Mucosa of descending colon (tissue), 3 donors: Measurements from ENCODE around the gene CEP128. TPM values are rescaled to one million over a fixed set of nuclear protein-coding genes. Genes with fewer than 3 reads are reported as not detected.

Experiments used
- ATAC-seq: fragments of 200-7000 bp; cut with Tn5 transposase; one replicate; pipeline ENCODE4 v1.9.1; 2020; ENCODE audit warnings: mild to moderate bottlenecking, moderate library complexity
- DNase-seq, 3 donors: peaks; one replicate each; pipeline ENCODE4 v3.0.0-alpha.2; 2020
- H3K36me3 ChIP-seq: fragments of 200-600 bp; one replicate; pipeline ENCODE4 v1.8.0; 2021; ENCODE audit warnings: low read depth, mild to moderate bottlenecking
- H3K4me1 ChIP-seq: fragments of 200-600 bp; one replicate; pipeline ENCODE4 v1.8.0; 2021; ENCODE audit warnings: low read depth, mild to moderate bottlenecking
- H3K4me3 ChIP-seq: fragments of 200-600 bp; one replicate; pipeline ENCODE4 v1.8.0; 2021; ENCODE audit warnings: mild to moderate bottlenecking
- H3K9me3 ChIP-seq: fragments of 200-600 bp; one replicate; pipeline ENCODE4 v1.8.0; 2021; ENCODE audit warnings: mild to moderate bottlenecking
- intact Hi-C, 2 donors: fragments of 100-400 bp; cut with DNase I in 1 of 2; cut with micrococcal nuclease in 1 of 2; formaldehyde crosslinking; loops; one replicate each; pipeline versions ENCODE4 v1.11.0 to v1.11.1; 2022; cut with DNase I, micrococcal nuclease
- total RNA-seq, 3 donors: library from RNA; stranded (reverse); fragmentation: NEBNext Ultra II Directional in 2 of 3; extraction: Animal tissue kit (Norgen Biotek cat#: 25700) in 2 of 3; gene quantifications; one replicate each; pipeline versions ENCODE4 v1.2.1 to v1.2.4, GENCODE V29; 2021 to 2023
- TF ChIP-seq, protein P1 (sequence below): fragments of 200-600 bp; IDR thresholded peaks from one replicate; pipeline ENCODE4 v1.8.0; 2022; ENCODE audit warnings: antibody characterized with exemption, mild to moderate bottlenecking
- donor health status: DM: no; HTN: no; CAD: no; lungs with moderate emphysema.
- donor health status: DM: no; HTN: no; CAD: no.
- donor health status: DM: no; HTN: yes; CAD: no.

Gene CEP128
- total RNA-seq, 3 donors from 2014 or later, result 5.0 to 10.0 (median 9.3) TPM

DNA sequence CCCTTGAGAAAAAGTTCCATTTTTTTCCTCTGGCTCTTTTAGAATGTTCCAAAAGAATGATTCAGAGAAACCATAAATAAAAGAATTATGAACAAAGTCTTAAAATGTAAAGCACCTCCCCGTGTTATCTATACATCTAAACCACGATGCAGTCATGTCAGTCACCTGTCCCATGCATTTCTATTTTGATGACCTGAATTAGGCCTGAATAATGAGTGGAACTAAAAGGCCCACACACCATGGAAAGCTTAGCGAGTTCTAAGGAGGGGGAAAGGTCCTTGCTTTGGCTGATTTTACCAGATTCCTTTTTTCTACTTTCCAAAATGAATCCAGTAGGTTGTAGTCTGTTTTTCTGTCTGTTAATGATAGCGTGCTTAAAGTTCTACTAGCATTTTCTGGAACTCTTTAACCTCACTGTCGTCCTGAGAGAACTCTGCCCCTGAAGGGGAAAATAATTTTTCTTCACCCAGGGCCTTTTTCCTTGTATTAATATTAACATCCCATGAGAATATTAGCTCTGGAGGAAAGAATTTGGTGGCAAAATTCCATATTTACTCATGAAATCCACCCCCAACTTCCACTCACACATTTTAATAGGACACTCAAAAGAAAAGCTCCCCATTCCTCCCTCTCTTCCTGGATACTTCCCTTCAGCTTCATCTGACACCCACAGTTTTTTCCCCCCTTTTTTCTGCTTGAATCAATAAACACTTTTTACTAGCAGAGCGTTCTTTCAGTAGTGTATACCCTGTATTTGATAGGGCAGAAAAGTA, 464.0 kb downstream of the CEP128 start:
- ATAC-seq (no peak), DNase-seq (no peak)

DNA sequence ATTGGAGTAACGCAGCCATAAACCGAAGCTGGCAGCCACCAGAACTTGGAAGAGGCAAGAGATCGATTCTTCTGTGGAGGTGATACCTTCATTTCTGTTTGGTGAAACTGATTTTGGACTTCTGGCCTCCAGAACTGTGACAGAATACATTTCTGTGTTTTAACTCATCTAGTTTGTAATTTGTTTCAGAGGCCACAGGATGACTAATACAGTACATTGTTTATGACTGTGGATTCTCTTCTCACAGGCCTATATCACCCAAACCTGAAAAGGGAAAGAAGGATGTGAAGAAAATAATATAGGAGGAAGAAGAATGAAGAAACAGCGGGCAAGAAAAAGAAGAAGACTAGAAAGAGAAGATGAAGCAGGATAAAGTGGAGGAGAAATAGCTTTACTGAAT, 466.5 kb downstream of the CEP128 start:
- Histone ChIP-seq H3K4me3 (no peak overlapping the region), H3K9me3 (peaks cover 10% of the 10 kb centered on the region), H3K4me1 (no peaks in the 10 kb centered on the region), H3K36me3 (no peaks in the 10 kb centered on the region)
- DNase-seq (no peak), ATAC-seq (no peak)
- intact Hi-C loops, result no loop called here
- TF ChIP-seq, protein P1, sequence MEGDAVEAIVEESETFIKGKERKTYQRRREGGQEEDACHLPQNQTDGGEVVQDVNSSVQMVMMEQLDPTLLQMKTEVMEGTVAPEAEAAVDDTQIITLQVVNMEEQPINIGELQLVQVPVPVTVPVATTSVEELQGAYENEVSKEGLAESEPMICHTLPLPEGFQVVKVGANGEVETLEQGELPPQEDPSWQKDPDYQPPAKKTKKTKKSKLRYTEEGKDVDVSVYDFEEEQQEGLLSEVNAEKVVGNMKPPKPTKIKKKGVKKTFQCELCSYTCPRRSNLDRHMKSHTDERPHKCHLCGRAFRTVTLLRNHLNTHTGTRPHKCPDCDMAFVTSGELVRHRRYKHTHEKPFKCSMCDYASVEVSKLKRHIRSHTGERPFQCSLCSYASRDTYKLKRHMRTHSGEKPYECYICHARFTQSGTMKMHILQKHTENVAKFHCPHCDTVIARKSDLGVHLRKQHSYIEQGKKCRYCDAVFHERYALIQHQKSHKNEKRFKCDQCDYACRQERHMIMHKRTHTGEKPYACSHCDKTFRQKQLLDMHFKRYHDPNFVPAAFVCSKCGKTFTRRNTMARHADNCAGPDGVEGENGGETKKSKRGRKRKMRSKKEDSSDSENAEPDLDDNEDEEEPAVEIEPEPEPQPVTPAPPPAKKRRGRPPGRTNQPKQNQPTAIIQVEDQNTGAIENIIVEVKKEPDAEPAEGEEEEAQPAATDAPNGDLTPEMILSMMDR, result no peak

More for the DNA sequence above, 464.0 kb downstream of the CEP128 start:
- no peaks in the 10 kb centered on the region for H3K4me1 ChIP-seq
- peaks cover 8% of the 10 kb centered on the region for H3K9me3 ChIP-seq
- intact Hi-C loops, result no loop called here
- TF ChIP-seq, protein P1, result no peak
- H3K4me3 ChIP-seq, result no peak overlapping the region
- no peaks in the 10 kb centered on the region for H3K36me3 ChIP-seq

- peak in 1 of 3 donors; percentile 3 for DNase-seq
- Histone ChIP-seq H3K9me3 (peaks cover 7% of the 10 kb centered on the region), H3K4me3 (no peak overlapping the region), H3K36me3 (no peaks in the 10 kb centered on the region), H3K4me1 (no peaks in the 10 kb centered on the region)
- TF ChIP-seq, protein P1, result no peak
- intact Hi-C loops, result no loop called here
- peak; percentile 69 for ATAC-seq
Measured at GRCh38 chr14:80468331-80469122, 473.0 kb downstream of the CEP128 start.

GRCh38 chr14:80465546-80466220, 475.9 kb downstream of the CEP128 start:
- intact Hi-C loops, result no loop called here
- Histone ChIP-seq H3K9me3 (no peaks in the 10 kb centered on the region), H3K4me1 (no peaks in the 10 kb centered on the region), H3K4me3 (no peak overlapping the region), H3K36me3 (no peaks in the 10 kb centered on the region)
- ATAC-seq, result no peak
- TF ChIP-seq, protein P1, result no peak
- DNase-seq, result no peak

DNA sequence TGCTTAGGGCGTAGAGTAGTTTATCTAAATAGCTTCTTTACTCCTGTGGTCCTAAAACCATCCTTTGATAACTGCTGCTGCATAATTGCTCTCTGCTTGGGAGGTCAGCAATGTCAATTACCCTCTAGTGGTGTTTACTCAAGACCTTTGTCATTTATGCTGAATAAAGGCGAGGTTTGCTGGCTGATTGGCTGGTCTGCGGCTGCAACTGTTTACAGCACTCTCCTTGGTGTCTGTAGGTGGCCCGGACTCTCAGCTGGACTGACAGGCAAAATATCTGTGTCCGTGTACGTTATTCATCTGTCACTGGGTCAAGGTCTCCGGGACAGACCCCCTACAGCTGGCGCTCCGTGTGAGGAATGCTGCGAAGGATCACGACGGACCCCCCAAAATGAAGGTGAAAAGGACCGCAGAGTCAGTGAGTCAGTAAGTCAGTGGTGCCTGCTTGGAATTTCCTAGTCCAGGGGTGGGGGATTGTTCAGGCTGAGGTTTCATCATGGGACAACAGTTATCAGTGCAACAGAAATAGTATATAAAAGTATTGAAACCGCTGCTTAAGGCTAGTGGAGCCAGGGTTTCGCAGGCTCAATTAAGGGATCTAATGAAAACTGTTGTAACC, 476.9 kb downstream of the CEP128 start:
- TF ChIP-seq, protein P1, result no peak
- ATAC-seq (no peak), DNase-seq (no peak)
- intact Hi-C loops, result no loop called here
- Histone ChIP-seq H3K9me3 (no peaks in the 10 kb centered on the region), H3K4me3 (no peak overlapping the region), H3K36me3 (no peaks in the 10 kb centered on the region), H3K4me1 (no peaks in the 10 kb centered on the region)
